MCF 10A (cell line): Measurements from ENCODE around the gene CERS2. TPM values are rescaled to one million over a fixed set of nuclear protein-coding genes. Genes with fewer than 3 reads are reported as not detected.

Experiments
- BruUV-seq: library from RNA; stranded (reverse); fragments of 400-500 nt; replicated peaks from 2 replicates; lab custom pipeline; 2021; lab: Mats Ljungman, UMichigan
- CTCF ChIA-PET: fragments of 300-600 bp; sonication (Branson Sonifier 250); formaldehyde crosslinking; extraction: SDS; loops from one replicate; lab custom pipeline; 2021; ENCODE audit warnings: antibody characterized with exemption, inconsistent platforms; lab: Yijun Ruan, JAX
- POLR2A ChIA-PET: fragments of 300-600, 350-650 bp; sonication (Branson Sonifier 250); formaldehyde crosslinking; extraction: SDS; loops from one replicate; lab custom pipeline; 2020; ENCODE audit warnings: antibody characterized with exemption, inconsistent platforms; lab: Yijun Ruan, JAX
- DNase-seq: peaks from one replicate; pipeline ENCODE4 v3.0.0-alpha.2; 2018; ENCODE audit not compliant: unreplicated experiment
- H3K27ac Mint-ChIP-seq: one replicate; pipeline ENCODE4 v1.8.0; 2022; ENCODE audit warnings: mild to moderate bottlenecking, low read depth, mixed read lengths; ENCODE audit not compliant: unreplicated experiment
- H3K27me3 Mint-ChIP-seq: one replicate; pipeline ENCODE4 v1.8.0; 2022; ENCODE audit warnings: mixed read lengths; ENCODE audit not compliant: insufficient read depth, unreplicated experiment
- H3K36me3 Mint-ChIP-seq: one replicate; pipeline ENCODE4 v1.8.0; 2022; ENCODE audit warnings: mild to moderate bottlenecking, moderate library complexity, mixed read lengths; ENCODE audit not compliant: insufficient read depth, unreplicated experiment
- H3K4me1 Mint-ChIP-seq: one replicate; pipeline ENCODE4 v1.8.0; 2022; ENCODE audit warnings: mixed read lengths; ENCODE audit not compliant: insufficient read depth, unreplicated experiment
- H3K4me3 Mint-ChIP-seq: one replicate; pipeline ENCODE4 v1.8.0; 2022; ENCODE audit warnings: mild to moderate bottlenecking, moderate library complexity, mixed read lengths; ENCODE audit not compliant: unreplicated experiment
- H3K9me3 Mint-ChIP-seq: one replicate; pipeline ENCODE4 v1.8.0; 2022; ENCODE audit warnings: mixed read lengths; ENCODE audit not compliant: unreplicated experiment
- CTCF ChIP-seq: fragments of 200-600 bp; IDR thresholded peaks from one replicate; pipeline ENCODE4 v1.8.0; 2022; ENCODE audit warnings: antibody characterized with exemption, mild to moderate bottlenecking; ENCODE audit not compliant: unreplicated experiment
- intact Hi-C: fragments of 100-400 bp; cut with micrococcal nuclease; formaldehyde crosslinking; loops from 2 replicates; pipeline ENCODE4 v1.14.1; 2022
- total RNA-seq: library from RNA; stranded (reverse); gene quantifications from 2 replicates; pipeline ENCODE4 v1.2.3, GENCODE V29; 2022

CERS2 gene
- total RNA-seq, 1 experiment from 2014 or later, result 270 TPM

GRCh38 chr1:150922519-150922975 is 52.1 kb downstream of the CERS2 start:
- H3K27me3 Mint-ChIP-seq, result no peaks in the 10 kb centered on the region
- H3K4me1 Mint-ChIP-seq, result peaks cover 14% of the 10 kb centered on the region
- no peaks in the 10 kb centered on the region for H3K9me3 Mint-ChIP-seq
- H3K4me3 Mint-ChIP-seq, result no peak overlapping the region
- no TSS peak for BruUV-seq
- CTCF ChIA-PET, result interaction anchor here (0.5 to 3.1 kb wide), 58 partner anchors 8 to 1024 kb away, joined by 3 to 20 read pairs (median 4); partner anchors contain the start of genes ADAMTSL4, ANXA9, CTSK and CTXND2
- H3K36me3 Mint-ChIP-seq, result peaks cover 22% of the 10 kb centered on the region
- TF ChIP-seq CTCF, result peak; percentile 79
- H3K27ac Mint-ChIP-seq, result no peak overlapping the region
- DNase-seq, result peak; percentile 96
- intact Hi-C loops, result loop anchor here (1.0 to 5.0 kb wide), 7 partner anchors 41 to 361 kb away; partner anchors contain the start of genes ARNT, ENSA and GOLPH3L
- POLR2A ChIA-PET, result interaction anchor here (0.6 to 4.7 kb wide), 23 partner anchors 17 to 666 kb away, joined by 3 to 36 read pairs (median 4); partner anchors contain the start of genes ANXA9, ARNT, GOLPH3L and MCL1

- Mint-ChIP-seq H3K27ac (no peak overlapping the region), H3K36me3 (peaks cover 7% of the 10 kb centered on the region), H3K27me3 (no peaks in the 10 kb centered on the region), H3K4me3 (no peak overlapping the region), H3K9me3 (no peaks in the 10 kb centered on the region), H3K4me1 (peaks cover 5% of the 10 kb centered on the region)
- DNase-seq, result no peak
- intact Hi-C loops, result no loop called here
- ChIA-PET POLR2A (no interaction called here), CTCF (interaction anchor here (0.7 kb wide), 1 partner anchor 131 kb away, joined by 3 read pairs; no protein-coding TSS in a partner anchor)
- TF ChIP-seq CTCF, result no peak
- BruUV-seq, result no TSS peak
These were observed 57.2 kb downstream of the CERS2 start for GRCh38 chr1:150917387-150917786.

Other genes with a start within 250 kb of the CERS2 start
- gene CTSS, start 209.1 kb downstream of the CERS2 start, total RNA-seq, result 0.75 and 0.86 TPM in 2 replicates
- 6.2 and 6.4 TPM in 2 replicates for gene CTSK, start 166.6 kb downstream of the CERS2 start, total RNA-seq
- gene ARNT, start 98.2 kb downstream of the CERS2 start, total RNA-seq, result 40.3 and 42.9 TPM in 2 replicates
- gene CTXND2, start 87.7 kb downstream of the CERS2 start, total RNA-seq, result not detected in 2 replicates
- gene SETDB1, start 48.5 kb downstream of the CERS2 start, total RNA-seq, result 67.4 and 69.4 TPM in 2 replicates
- 0.37 and 0.61 TPM in 2 replicates for gene ANXA9, start 7.5 kb upstream of the CERS2 start, total RNA-seq
- 8.9 and 10.4 TPM in 2 replicates for gene MINDY1, start 32.1 kb upstream of the CERS2 start, total RNA-seq
- gene PRUNE1, start 33.6 kb upstream of the CERS2 start, total RNA-seq, result 17.6 and 24.1 TPM in 2 replicates
- gene BNIPL, start 61.8 kb upstream of the CERS2 start, total RNA-seq, result 1.2 and 2.3 TPM in 2 replicates
- gene C1orf56, start 72.9 kb upstream of the CERS2 start, total RNA-seq, result 2.2 and 2.7 TPM in 2 replicates
- 134 and 139 TPM in 2 replicates for gene CDC42SE1, start 84.8 kb upstream of the CERS2 start, total RNA-seq
- 0.86 and 1.3 TPM in 2 replicates for gene MLLT11, start 85.6 kb upstream of the CERS2 start, total RNA-seq
- gene GABPB2, start 95.9 kb upstream of the CERS2 start, total RNA-seq, result 20.2 and 22.9 TPM in 2 replicates
- gene SEMA6C, start 171.8 kb upstream of the CERS2 start, total RNA-seq, result 2.3 and 9.5 TPM in 2 replicates
- not detected in 2 replicates for gene TNFAIP8L2, start 181.8 kb upstream of the CERS2 start, total RNA-seq
- gene LYSMD1, start 191.1 kb upstream of the CERS2 start, total RNA-seq, result 14.4 and 22.3 TPM in 2 replicates
- 88.5 and 93.0 TPM in 2 replicates for gene SCNM1, start 191.3 kb upstream of the CERS2 start, total RNA-seq
- gene TMOD4, start 201.1 kb upstream of the CERS2 start, total RNA-seq, result 1.1 TPM in 1 of 2 replicates, not detected in the other
- gene VPS72, start 215.4 kb upstream of the CERS2 start, total RNA-seq, result 106 and 108 TPM in 2 replicates
- 150 and 163 TPM in 2 replicates for gene PIP5K1A, start 223.7 kb upstream of the CERS2 start, total RNA-seq